Activated effector memory CD4-positive, alpha-beta T cell treated with anti-CD3 and anti-CD28 coated beads, Interleukin-2, amount 50 U/mL, for 16 hours (primary cell): ENCODE measurements around the gene GHITM.
"Not testable (repeated sequence)": the region's sequence is repeated elsewhere in the genome, so short reads cannot be mapped to it uniquely, and the experiment has no call there.

Source experiments
- DNase-seq: peaks from one replicate; pipeline ENCODE4 v3.0.0-alpha.2; 2020

The GHITM gene

GRCh38 chr10:84148006-84148597 is 8.8 kb downstream of the GHITM start:
- not testable (repeated sequence) for DNase-seq

- no peak for DNase-seq
These were observed 10.5 kb downstream of the GHITM start for GRCh38 chr10:84149854-84150253.

GRCh38 chr10:84152769-84153168 is 13.5 kb downstream of the GHITM start:
- no peak for DNase-seq

GRCh38 chr10:84155521-84155920 is 16.2 kb downstream of the GHITM start:
- DNase-seq: no peak

GRCh38 chr10:84156009-84156408 is 16.7 kb downstream of the GHITM start:
- DNase-seq: no peak

DNA sequence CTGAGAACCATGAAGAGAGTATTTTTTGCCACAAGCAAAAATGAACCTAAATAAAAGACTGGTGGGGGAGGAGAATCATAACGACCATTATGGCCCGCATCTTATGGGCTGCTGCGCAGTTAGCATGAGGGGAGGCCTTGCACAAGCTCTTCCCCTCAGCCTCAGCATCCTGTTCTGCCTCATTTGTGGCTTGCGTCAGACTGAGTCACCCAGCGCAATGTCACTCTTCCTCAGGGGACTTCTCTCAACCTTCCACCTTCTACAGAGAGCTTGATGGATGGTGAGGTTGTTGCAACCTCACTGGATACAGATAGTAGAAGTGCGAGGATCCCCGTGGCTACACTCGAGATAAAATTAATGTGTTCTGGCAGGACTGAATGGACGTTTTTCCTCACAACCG is 17.5 kb downstream of the GHITM start:
- DNase-seq: no peak

DNA sequence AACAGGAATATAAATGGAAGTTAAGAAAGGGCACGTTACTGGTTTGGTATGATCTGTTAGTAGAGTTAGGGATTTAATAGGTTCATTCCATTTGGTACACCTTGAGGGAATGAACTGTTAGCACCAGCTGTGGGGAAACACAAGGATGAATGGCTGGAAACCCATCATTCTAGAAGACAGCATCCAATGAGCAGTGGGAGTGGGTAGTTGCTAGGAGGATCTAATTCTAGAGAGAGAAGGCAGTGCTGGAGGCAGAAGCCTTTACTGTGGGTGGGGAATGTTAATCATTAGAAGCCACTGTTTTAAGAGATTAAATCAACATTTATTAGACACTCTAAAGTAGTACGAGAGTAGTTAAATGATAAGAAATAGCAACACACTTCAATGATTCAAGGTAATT is 18.8 kb downstream of the GHITM start:
- DNase-seq: no peak

GRCh38 chr10:84158550-84158949 is 19.2 kb downstream of the GHITM start:
- no peak for DNase-seq

DNA sequence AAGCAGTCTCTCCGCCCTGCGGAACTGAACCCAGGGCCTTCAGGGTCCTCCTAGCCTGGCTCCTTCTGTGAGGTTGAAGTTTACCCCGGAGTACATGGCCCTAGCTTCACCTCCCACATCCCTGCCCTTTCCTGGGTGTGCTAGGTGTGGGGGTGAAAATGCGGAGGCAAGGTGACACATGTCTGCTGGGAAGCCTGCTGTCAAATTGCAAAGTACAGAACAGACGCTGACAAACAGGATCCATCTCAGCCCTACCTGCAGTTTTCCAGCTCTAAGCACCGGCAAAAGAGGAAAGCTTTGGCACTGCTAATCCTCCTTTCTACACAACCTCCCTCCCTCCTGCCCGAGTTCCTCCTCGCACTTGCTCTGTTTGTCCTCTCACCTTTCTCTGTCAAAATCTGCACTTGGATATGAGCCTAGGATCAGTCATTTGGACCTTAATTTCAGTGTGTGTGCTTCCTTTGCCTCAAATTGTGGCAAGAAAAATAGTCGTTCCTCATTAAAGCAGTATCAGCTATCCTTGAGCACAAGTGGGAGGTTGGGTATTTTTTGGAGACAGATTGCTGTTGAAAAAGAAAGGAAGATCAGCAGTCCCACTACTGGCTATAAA is 19.9 kb downstream of the GHITM start:
- DNase-seq: no peak

- no peak for DNase-seq
These were observed 21.5 kb downstream of the GHITM start for GRCh38 chr10:84160663-84161362.

DNA sequence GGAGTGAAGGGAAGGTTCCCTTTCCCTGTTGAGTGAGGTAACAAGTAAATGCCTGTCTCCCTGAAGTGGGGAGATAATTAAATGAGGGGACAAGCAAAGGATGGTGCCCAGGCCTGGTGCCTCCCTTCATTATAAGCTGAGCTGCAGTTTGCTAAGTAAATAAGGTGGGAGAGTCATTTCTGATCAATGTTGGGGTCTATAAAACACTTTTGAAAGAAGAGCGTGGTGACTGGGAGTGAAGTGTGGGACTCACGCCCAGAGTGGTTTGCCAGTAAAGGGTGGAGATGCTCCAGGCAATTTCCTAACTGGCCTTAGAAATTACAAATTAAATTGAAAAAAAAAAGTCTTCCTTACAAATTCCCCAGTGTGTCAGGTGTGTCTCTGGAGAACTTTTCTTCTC is 24.7 kb downstream of the GHITM start:
- DNase-seq: no peak

DNA sequence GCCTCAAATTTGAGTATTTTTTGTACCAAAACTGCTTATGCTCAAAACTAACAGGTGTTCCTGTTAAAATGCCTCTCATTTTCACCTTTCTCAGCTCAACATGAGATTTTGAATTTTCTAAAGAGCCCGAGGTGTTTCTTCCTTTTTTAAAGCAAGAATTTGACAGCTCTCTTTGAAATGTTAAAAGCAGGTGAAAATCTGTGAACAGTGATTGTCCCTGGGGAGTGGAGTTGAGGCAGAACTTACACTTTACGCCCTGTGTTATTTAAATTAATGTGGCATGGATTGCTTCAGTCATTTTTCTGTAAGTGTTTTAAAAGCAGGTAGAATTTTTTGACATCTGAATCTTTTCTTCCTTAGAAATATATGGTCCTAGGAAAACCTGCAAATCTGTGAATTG is 25.1 kb downstream of the GHITM start:
- no peak for DNase-seq

DNA sequence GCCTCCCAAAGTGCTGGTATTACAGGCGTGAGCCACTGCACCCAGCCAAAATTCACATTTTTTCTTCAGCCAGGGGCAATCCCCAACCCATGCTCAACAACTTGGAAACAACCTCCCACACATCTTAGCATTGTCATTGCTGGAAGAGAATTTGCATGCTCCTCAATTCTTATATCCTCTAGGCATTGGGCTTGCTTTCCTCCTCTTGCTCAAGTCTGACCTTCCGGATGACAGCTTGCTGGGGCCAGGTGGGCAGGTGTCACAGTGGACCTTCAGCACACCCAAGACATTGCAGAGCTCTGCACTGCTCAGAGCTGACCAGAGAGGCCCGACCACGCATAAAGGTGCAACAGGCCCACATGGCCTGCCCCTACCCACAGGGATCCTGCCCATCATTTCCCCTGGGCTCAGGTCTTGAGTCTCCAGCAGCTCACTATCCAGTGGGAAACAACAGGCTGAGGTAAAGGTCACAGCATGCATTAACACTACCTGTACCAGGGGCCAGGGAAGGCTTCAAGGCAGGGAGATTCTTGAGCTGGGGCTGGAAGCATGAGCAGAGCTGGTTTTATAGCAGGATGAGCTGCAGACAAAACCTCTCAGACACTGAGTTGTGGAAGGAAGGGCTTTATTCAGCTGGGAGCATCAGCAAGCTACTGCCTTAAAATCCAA is 27.4 kb downstream of the GHITM start:
- DNase-seq: no peak

GRCh38 chr10:84167289-84167653 is 28.0 kb downstream of the GHITM start:
- not testable (repeated sequence) for DNase-seq

DNA sequence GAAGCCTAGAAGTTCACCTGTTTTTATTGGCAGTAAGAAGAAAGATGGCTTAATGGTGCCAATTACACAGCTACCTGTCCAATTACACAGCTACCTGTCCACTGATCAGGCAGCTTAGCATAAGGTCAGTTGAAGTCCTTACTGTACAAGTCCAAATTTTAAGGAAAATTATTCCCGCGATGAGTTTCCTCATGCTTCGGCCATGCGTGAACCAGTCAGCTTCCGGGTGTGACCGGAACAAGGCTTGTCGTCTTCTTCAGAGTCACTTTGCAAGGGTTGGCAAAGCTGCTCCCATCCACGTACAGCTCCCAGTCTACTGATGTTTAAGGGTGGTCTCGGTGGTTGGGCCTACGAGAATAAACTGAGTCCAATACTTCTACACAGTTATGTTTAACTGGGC is 29.1 kb downstream of the GHITM start:
- not testable (repeated sequence) for DNase-seq

DNA sequence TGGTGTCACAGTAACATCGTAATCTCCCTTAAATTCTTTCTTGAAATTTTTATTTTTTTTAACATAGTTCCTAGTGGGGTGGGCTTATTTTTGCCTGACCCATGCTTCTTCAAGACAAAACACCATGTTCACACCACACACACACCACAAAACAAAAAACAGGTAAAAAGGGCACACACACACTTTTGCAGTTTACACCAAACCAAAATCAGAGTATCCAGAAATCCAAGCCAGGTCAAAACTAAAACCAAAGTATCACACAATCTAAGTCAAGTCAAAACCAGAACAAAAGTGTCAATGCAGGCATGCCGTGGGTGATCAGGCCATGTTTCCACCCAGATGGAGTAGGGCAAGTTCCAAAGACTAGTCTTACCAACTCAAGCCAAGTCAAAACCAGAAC is 31.9 kb downstream of the GHITM start:
- DNase-seq: not testable (repeated sequence)

DNA sequence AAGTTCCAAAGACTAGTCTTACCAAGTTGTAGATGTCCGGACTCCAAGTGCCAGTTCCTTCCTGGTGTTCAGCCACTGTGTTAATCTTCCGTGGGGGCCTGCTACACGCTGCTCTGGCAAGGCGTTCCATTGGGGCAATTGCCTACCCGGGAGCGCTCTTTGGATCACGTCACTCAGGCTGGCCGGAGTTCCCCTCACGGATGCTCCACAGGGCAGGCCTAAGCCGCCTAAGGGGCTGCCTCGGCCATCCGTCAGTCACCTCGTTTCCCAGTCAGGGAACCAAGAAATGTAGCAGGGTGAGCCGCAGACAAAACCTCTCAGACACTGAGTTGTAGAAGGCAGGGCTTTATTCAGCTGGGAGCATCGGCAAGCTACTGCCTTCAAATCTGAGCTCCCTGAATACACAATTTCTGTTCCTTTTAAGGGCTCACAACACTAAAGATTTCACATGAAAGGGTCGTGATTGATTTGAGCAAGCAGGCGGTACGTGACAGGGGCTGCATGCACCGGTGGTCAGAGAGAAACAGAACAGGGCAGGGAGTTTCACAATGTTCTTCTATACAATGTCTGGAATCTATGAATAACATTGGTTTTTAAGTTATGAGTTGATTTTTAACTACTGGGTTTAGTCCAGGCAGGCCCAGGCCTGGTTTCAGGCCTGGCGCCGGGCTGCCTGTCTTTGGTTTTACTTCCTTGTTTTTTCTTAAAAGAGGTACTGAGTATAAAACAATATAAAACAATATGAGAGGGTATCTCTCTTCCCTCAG is 32.6 kb downstream of the GHITM start:
- not testable (repeated sequence) for DNase-seq

DNA sequence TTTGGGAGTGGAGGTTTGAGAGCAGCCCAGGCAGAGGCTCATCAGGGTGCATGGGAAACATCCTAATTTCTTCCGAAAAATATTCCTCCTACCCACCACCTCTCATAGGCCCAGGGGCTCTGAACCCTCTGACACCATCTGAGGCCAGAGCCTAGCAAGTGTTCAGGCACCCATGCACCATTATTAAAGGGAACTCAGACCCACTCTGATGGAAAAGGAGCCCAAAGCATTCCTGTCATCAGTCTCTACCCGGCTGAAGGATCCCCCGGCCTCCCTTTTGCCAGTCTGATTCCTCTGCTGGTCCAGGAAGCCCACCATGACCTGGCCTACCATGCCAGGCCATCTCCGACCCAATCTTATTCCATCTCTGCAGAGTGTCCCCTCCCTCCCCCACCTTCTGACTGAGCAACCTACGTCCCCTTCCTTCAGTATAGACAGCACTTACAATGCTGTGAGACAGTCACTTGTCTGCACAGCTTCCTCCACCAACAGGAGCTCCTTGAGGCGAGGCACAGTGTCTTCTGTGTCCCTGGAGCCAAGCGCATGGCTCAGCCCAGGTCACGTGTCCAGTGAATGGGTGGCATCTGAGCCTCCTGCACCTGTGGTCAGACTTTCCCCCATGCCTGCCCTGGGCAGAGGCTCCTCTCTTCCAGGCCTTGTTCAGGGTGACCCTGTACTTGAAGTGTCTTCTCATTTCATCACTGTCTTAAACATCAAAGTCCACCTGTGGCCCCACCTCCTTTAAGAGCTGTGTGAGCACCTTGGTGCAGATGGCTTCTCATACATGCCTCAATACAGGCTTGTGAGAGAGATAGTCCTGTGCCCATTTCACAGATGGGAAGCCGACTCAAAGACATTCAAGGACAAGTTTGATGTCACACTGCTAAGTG is 33.4 kb downstream of the GHITM start:
- DNase-seq: no peak

DNA sequence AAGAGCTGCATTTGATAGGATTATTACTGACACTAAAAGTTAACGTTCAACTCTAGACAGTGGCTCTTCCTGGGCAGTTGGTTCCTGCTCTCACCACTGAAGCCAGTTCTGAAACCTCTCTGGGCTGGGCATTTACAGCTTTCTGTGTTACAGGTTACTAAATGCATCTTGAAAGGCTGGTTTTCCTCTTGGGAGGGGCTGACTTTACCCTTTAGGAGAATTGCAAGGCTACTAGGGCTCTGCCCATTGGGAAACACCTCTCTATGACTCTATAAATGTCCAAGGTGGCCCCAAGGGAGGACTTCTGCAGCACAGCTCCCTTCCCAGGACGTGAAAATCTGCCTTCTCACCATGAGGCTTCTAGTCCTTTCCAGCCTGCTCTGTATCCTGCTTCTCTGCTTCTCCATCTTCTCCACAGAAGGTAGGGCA is 34.2 kb downstream of the GHITM start, which contains the start of gene GPR15LG:
TSS of gene GPR15LG (plus strand) at position 301 of the 429 bp plus-strand sequence. CDS start at position 352, 51 bp downstream.
- DNase-seq: no peak

- no peak for DNase-seq
These were observed 36.1 kb downstream of the GHITM start for GRCh38 chr10:84175436-84175835.

DNA sequence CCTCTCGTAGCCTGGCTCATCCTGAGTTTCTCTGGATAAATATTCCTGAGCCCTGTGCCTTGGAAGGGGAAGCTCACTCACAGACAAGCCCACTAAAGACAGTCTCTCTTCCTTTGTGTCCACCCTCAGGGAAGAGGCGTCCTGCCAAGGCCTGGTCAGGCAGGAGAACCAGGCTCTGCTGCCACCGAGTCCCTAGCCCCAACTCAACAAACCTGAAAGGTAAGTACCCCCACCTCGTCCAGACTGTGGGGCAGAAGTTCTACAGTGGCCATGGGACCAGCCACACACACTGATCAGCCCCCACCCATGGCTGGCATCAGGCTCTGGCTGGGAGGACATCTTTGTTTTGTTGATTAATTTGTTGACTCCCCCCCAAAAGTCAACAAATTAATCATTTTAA is 37.0 kb downstream of the GHITM start:
- no peak for DNase-seq
